Naive thymus-derived CD4-positive, alpha-beta T cell (primary cell): ENCODE data around the gene ABCC2. TPM values are rescaled to one million over a fixed set of nuclear protein-coding genes. Genes with fewer than 3 reads are reported as not detected.
"Not testable (repeated sequence)": the region's sequence is repeated elsewhere in the genome, so short reads cannot be mapped to it uniquely, and the experiment has no call there.

Experiments used
- ATAC-seq: fragments of 150-1000 bp; cut with Tn5 transposase; 2 replicates; pipeline ENCODE4 v1.10.0; 2021; ENCODE audit warnings: mild to moderate bottlenecking, moderate library complexity
- CTCF ChIA-PET: fragments of 350-600 bp; sonication (Branson Sonifier 250); formaldehyde crosslinking; loops from one replicate; lab custom pipeline; 2021; ENCODE audit warnings: antibody characterized with exemption; lab: Charles Lee
- POLR2A ChIA-PET: fragments of 350-600 bp; sonication (Branson Sonifier 250); formaldehyde crosslinking; loops from one replicate; lab custom pipeline; 2021; ENCODE audit warnings: antibody characterized with exemption, inconsistent platforms; lab: Charles Lee
- DNase-seq, 9 donors: peaks; one replicate each; pipeline versions ENCODE4 v3.0.0 to v3.0.0-alpha.2; 2020 to 2022; ENCODE audit warnings: mixed read lengths in 1 of 9
- H3K27ac ChIP-seq: one replicate; pipeline ENCODE4 v1.7.0; 2013; ENCODE audit warnings: mild to moderate bottlenecking, low read depth, low read length, moderate library complexity
- H3K27me3 ChIP-seq, 2 donors: one replicate each; pipeline ENCODE4 v1.7.0; 2013; ENCODE audit warnings: low read length in 2 of 2, mild to moderate bottlenecking in 2 of 2, moderate library complexity in 2 of 2; ENCODE audit not compliant: control insufficient read depth in 2 of 2, insufficient read depth in 2 of 2
- H3K36me3 ChIP-seq, 3 experiments: 1 replicate in 2 of 3; 2 replicates in 1 of 3; pipeline ENCODE4 v1.7.0; 2013; ENCODE audit warnings: low read length in 3 of 3, mild to moderate bottlenecking in 3 of 3, moderate library complexity in 1 of 3; ENCODE audit not compliant: insufficient read depth in 3 of 3, control insufficient read depth in 2 of 3
- H3K4me1 ChIP-seq, 2 donors: one replicate each; pipeline ENCODE4 v1.7.0; 2013; ENCODE audit warnings: low read length in 2 of 2, mild to moderate bottlenecking in 2 of 2, moderate library complexity in 1 of 2; ENCODE audit not compliant: control insufficient read depth in 2 of 2, insufficient read depth in 2 of 2
- H3K4me3 ChIP-seq: 2 replicates; pipeline ENCODE4 v1.7.0; 2013; ENCODE audit warnings: mild to moderate bottlenecking, low read length
- H3K9me3 ChIP-seq, 3 experiments: 1 replicate in 2 of 3; 2 replicates in 1 of 3; pipeline ENCODE4 v1.7.0; 2013; ENCODE audit warnings: low read length in 3 of 3; ENCODE audit not compliant: control insufficient read depth in 2 of 3
- H3K27ac Mint-ChIP-seq, 9 donors: one replicate each; pipeline ENCODE4 v1.8.0; 2020 to 2022; ENCODE audit warnings: mixed read lengths in 9 of 9, mild to moderate bottlenecking in 8 of 9, moderate library complexity in 5 of 9, inconsistent platforms in 2 of 9
- H3K27me3 Mint-ChIP-seq, 5 donors: one replicate each; pipeline ENCODE4 v1.8.0; 2021 to 2022; ENCODE audit warnings: mixed read lengths in 5 of 5, mild to moderate bottlenecking in 1 of 5
- H3K36me3 Mint-ChIP-seq, 5 donors: one replicate each; pipeline ENCODE4 v1.8.0; 2020 to 2022; ENCODE audit warnings: mixed read lengths in 5 of 5, mild to moderate bottlenecking in 3 of 5, inconsistent platforms in 1 of 5
- H3K4me1 Mint-ChIP-seq, 7 donors: one replicate each; pipeline ENCODE4 v1.8.0; 2020 to 2022; ENCODE audit warnings: mixed read lengths in 7 of 7, mild to moderate bottlenecking in 3 of 7, inconsistent platforms in 1 of 7
- H3K4me3 Mint-ChIP-seq, 10 donors: one replicate each; pipeline ENCODE4 v1.8.0; 2020 to 2022; ENCODE audit warnings: mild to moderate bottlenecking in 10 of 10, mixed read lengths in 10 of 10, moderate library complexity in 6 of 10, inconsistent platforms in 2 of 10
- H3K9me3 Mint-ChIP-seq, 11 donors: one replicate each; pipeline ENCODE4 v1.8.0; 2020 to 2022; ENCODE audit warnings: mixed read lengths in 11 of 11, mild to moderate bottlenecking in 4 of 11, inconsistent platforms in 1 of 11, moderate library complexity in 1 of 11
- intact Hi-C, 2 donors: fragments of 100-400 bp; cut with micrococcal nuclease; formaldehyde crosslinking; loops; one replicate each; pipeline ENCODE4 v1.15.1; 2023
- polyA plus RNA-seq, 2 donors: library from polyadenylated mRNA; unstranded; fragments of 300-500 nt; fragmentation: Illumina TruSeq; gene quantifications; one replicate each; pipeline ENCODE4 v1.2.3, GENCODE V29; 2021
- total RNA-seq, 6 experiments: library from RNA in 5 of 6; stranded (reverse) in 5 of 6; gene quantifications; 1 replicate in 5 of 6; 2 replicates in 1 of 6; pipeline ENCODE4 v1.2.3 and lab custom pipeline; 2021 to 2026

Gene ABCC2
- total RNA-seq (1 to 10 TPM; 1.3 to 7.6 (median 4.2) TPM), polyA plus RNA-seq (1 to 10 TPM in 1 of 2 donors, under 1 TPM in 1; 0.95 to 1.0 TPM), total RNA-seq (lab: John Stamatoyannopoulos, UW) (10.8 reads per million, percentile 37 among the genes with 10 or more reads in this experiment)

- H3K4me3 Mint-ChIP-seq, result no peak within 1 kb of the TSS
- H3K4me1 Mint-ChIP-seq, result peaks cover 0 to 6% (median 4%) of the 10 kb centered on the region in 7 donors
- Histone ChIP-seq H3K36me3 (no peaks in the 10 kb centered on the region), H3K4me3 (no peak within 1 kb of the TSS), H3K4me1 (no peaks in the 10 kb centered on the region), H3K9me3 (no peaks in the 10 kb centered on the region), H3K27me3 (no peaks in the 10 kb centered on the region), H3K27ac (no peak within 1 kb of the TSS)
- peaks cover 0 to 11% (median 0%) of the 10 kb centered on the region in 11 donors for H3K9me3 Mint-ChIP-seq
- ChIA-PET CTCF (no interaction called here), POLR2A (no interaction called here)
- DNase-seq (no peak), ATAC-seq (no peak)
- intact Hi-C loops, result no loop called here
- H3K27me3 Mint-ChIP-seq, result peaks cover 0 to 7% (median 0%) of the 10 kb centered on the region in 5 donors
- peak within 1 kb of the TSS in 1 of 9 donors; percentile 44 for H3K27ac Mint-ChIP-seq
- peaks cover 0 to 46% (median 25%) of the 10 kb centered on the region in 5 donors for H3K36me3 Mint-ChIP-seq
Measured at GRCh38 chr10:99782447-99783286, at the start of gene ABCC2. TSS of gene ABCC2 (plus strand) at chr10:99782640. CDS start at chr10:99782845, 205 bp downstream.

- ChIA-PET CTCF (no interaction called here), POLR2A (interaction anchor here (0.6 kb wide), 1 partner anchor 12 kb away, joined by 3 read pairs; no protein-coding TSS in a partner anchor)
- peak overlapping the region; percentile 70 to 99 (median 84) for H3K4me3 Mint-ChIP-seq
- H3K36me3 Mint-ChIP-seq, result peaks cover 15 to 35% (median 20%) of the 10 kb centered on the region in 5 donors
- no peaks in the 10 kb centered on the region for H3K27me3 ChIP-seq
- H3K4me3 ChIP-seq, result peak overlapping the region; percentile 13
- peaks cover 0 to 35% (median 4%) of the 10 kb centered on the region in 3 experiments for H3K36me3 ChIP-seq
- intact Hi-C loops, result loop anchor here (2.0 to 10.0 kb wide), 6 partner anchors 454 to 1996 kb away; partner anchors contain the start of genes R3HCC1L (in 2 of the 2), BTRC (in 1 of the 2), ERLIN1 (in 1 of the 2) and HIF1AN (in 1 of the 2)
- DNase-seq (no peak), ATAC-seq (no peak)
- peak overlapping the region in 3 of 9 donors; percentile 33 to 81 (median 56) for H3K27ac Mint-ChIP-seq
- H3K27ac ChIP-seq, result no peak overlapping the region
- no peaks in the 10 kb centered on the region for H3K9me3 Mint-ChIP-seq
- peaks cover 28 to 77% (median 57%) of the 10 kb centered on the region in 7 donors for H3K4me1 Mint-ChIP-seq
- peaks cover 11 to 19% of the 10 kb centered on the region in 2 donors for H3K4me1 ChIP-seq
- no peaks in the 10 kb centered on the region for H3K9me3 ChIP-seq
- H3K27me3 Mint-ChIP-seq, result no peaks in the 10 kb centered on the region
Measured at GRCh38 chr10:99733366-99733765, 49.1 kb upstream of the ABCC2 start.

- Histone ChIP-seq H3K36me3 (peaks cover 0 to 37% (median 4%) of the 10 kb centered on the region in 3 experiments), H3K4me1 (peaks cover 11 to 19% of the 10 kb centered on the region in 2 donors)
- H3K4me3 ChIP-seq, DNase-seq, H3K9me3 ChIP-seq, H3K27me3 Mint-ChIP-seq, H3K27ac Mint-ChIP-seq, CTCF ChIA-PET, H3K27me3 ChIP-seq, H3K9me3 Mint-ChIP-seq, H3K27ac ChIP-seq, ATAC-seq: not testable (repeated sequence)
- intact Hi-C loops, result loop anchor here (5.0 to 10.0 kb wide), 5 partner anchors 453 to 1997 kb away; partner anchors contain the start of genes BTRC (in 1 of the 2), ERLIN1 (in 1 of the 2), HIF1AN (in 1 of the 2) and R3HCC1L (in 1 of the 2)
- POLR2A ChIA-PET, result interaction anchor here (0.6 to 0.7 kb wide), 2 partner anchors 249 to 284 kb away, joined by 3 to 4 read pairs; no protein-coding TSS in a partner anchor
- peak overlapping the region in 6 of 10 donors; percentile 19 to 99 (median 84) for H3K4me3 Mint-ChIP-seq
- peaks cover 25 to 80% (median 57%) of the 10 kb centered on the region in 7 donors for H3K4me1 Mint-ChIP-seq
- H3K36me3 Mint-ChIP-seq, result peaks cover 15 to 38% (median 26%) of the 10 kb centered on the region in 5 donors
Measured at GRCh38 chr10:99734111-99734510, 48.3 kb upstream of the ABCC2 start.

- H3K9me3 Mint-ChIP-seq, result peaks cover 0 to 31% (median 17%) of the 10 kb centered on the region in 11 donors
- no peaks in the 10 kb centered on the region for H3K27me3 Mint-ChIP-seq
- intact Hi-C loops, result no loop called here
- Histone ChIP-seq H3K4me3 (no peak overlapping the region), H3K27me3 (no peaks in the 10 kb centered on the region), H3K9me3 (peaks cover 0 to 10% (median 5%) of the 10 kb centered on the region in 3 experiments), H3K36me3 (peaks cover 22 to 76% (median 32%) of the 10 kb centered on the region in 3 experiments), H3K27ac (no peak overlapping the region), H3K4me1 (peaks cover 0 to 5% of the 10 kb centered on the region in 2 donors)
- H3K4me3 Mint-ChIP-seq, result peak overlapping the region in 1 of 10 donors; percentile 18
- ChIA-PET POLR2A (no interaction called here), CTCF (no interaction called here)
- DNase-seq, result peak in 2 of 9 donors; percentile 8 to 16
- H3K4me1 Mint-ChIP-seq, result peaks cover 5 to 52% (median 38%) of the 10 kb centered on the region in 7 donors
- peaks cover 35 to 86% (median 73%) of the 10 kb centered on the region in 5 donors for H3K36me3 Mint-ChIP-seq
- no peak overlapping the region for H3K27ac Mint-ChIP-seq
- no peak for ATAC-seq
Measured at GRCh38 chr10:99740260-99740659, 42.2 kb upstream of the ABCC2 start.

GRCh38 chr10:99740933-99741559 lies 41.4 kb upstream of the ABCC2 start:
- Mint-ChIP-seq H3K36me3 (peaks cover 35 to 88% (median 74%) of the 10 kb centered on the region in 5 donors), H3K9me3 (peaks cover 0 to 31% (median 17%) of the 10 kb centered on the region in 11 donors), H3K27ac (no peak overlapping the region), H3K27me3 (no peaks in the 10 kb centered on the region), H3K4me1 (peaks cover under 1 to 44% (median 31%) of the 10 kb centered on the region in 7 donors), H3K4me3 (peak overlapping the region in 2 of 10 donors; percentile 25 to 40)
- POLR2A ChIA-PET, result interaction anchor here (1.4 kb wide), 1 partner anchor 9 kb away, joined by 7 read pairs; the partner anchor contains the start of genes COX15 and CUTC
- H3K4me1 ChIP-seq, result peaks cover 0 to 2% of the 10 kb centered on the region in 2 donors
- CTCF ChIA-PET, result interaction anchor here (0.7 kb wide), 1 partner anchor 20 kb away, joined by 3 read pairs; no protein-coding TSS in a partner anchor
- H3K36me3 ChIP-seq, result peaks cover 22 to 82% (median 30%) of the 10 kb centered on the region in 3 experiments
- no peak for DNase-seq
- ATAC-seq, result no peak
- intact Hi-C loops, result no loop called here
- no peaks in the 10 kb centered on the region for H3K27me3 ChIP-seq
- peaks cover 0 to 10% (median 5%) of the 10 kb centered on the region in 3 experiments for H3K9me3 ChIP-seq
- no peak overlapping the region for H3K27ac ChIP-seq
- no peak overlapping the region for H3K4me3 ChIP-seq

GRCh38 chr10:99742254-99742653 lies 40.2 kb upstream of the ABCC2 start:
- no peak overlapping the region for H3K27ac ChIP-seq
- H3K27me3 ChIP-seq, result no peaks in the 10 kb centered on the region
- ATAC-seq, result no peak
- peaks cover 0 to 10% (median 5%) of the 10 kb centered on the region in 3 experiments for H3K9me3 ChIP-seq
- Mint-ChIP-seq H3K9me3 (peaks cover 0 to 31% (median 17%) of the 10 kb centered on the region in 11 donors), H3K4me3 (no peak overlapping the region), H3K4me1 (peaks cover 0 to 36% (median 24%) of the 10 kb centered on the region in 7 donors), H3K27ac (no peak overlapping the region), H3K27me3 (no peaks in the 10 kb centered on the region), H3K36me3 (peaks cover 33 to 80% (median 71%) of the 10 kb centered on the region in 5 donors)
- POLR2A ChIA-PET, result no interaction called here
- intact Hi-C loops, result no loop called here
- CTCF ChIA-PET, result interaction anchor here (0.7 kb wide), 1 partner anchor 131 kb away, joined by 3 read pairs; no protein-coding TSS in a partner anchor
- DNase-seq, result no peak
- H3K4me1 ChIP-seq, result no peaks in the 10 kb centered on the region
- H3K36me3 ChIP-seq, result peaks cover 27 to 81% (median 31%) of the 10 kb centered on the region in 3 experiments
- no peak overlapping the region for H3K4me3 ChIP-seq
